Suprapubic skin (tissue), 4 donors: ENCODE data around the gene OR4K15. TPM values are rescaled to one million over a fixed set of nuclear protein-coding genes. Genes with fewer than 3 reads are reported as not detected.

Experiments
- DNase-seq, 2 donors: peaks; one replicate each; pipeline ENCODE4 v3.0.0-alpha.2; 2019; ENCODE audit warnings: low spot score in 2 of 2
- H3K27ac ChIP-seq: fragments of 200-600 bp; sonication (generic); one replicate; pipeline ENCODE4 v1.5.1; 2019
- H3K27me3 ChIP-seq: fragments of 200-600 bp; sonication (generic); one replicate; pipeline ENCODE4 v1.5.1; 2019
- H3K36me3 ChIP-seq: fragments of 200-600 bp; sonication (generic); one replicate; pipeline ENCODE4 v1.5.1; 2019
- H3K4me1 ChIP-seq: fragments of 200-600 bp; sonication (generic); one replicate; pipeline ENCODE4 v1.5.1; 2019
- H3K4me3 ChIP-seq: fragments of 200-600 bp; sonication (generic); one replicate; pipeline ENCODE4 v1.5.1; 2019; ENCODE audit warnings: mild to moderate bottlenecking
- H3K9me3 ChIP-seq: fragments of 200-600 bp; sonication (generic); one replicate; pipeline ENCODE4 v1.5.1; 2019
- CTCF ChIP-seq, 2 donors: fragments of 200-600 bp in 1 of 2; fragments of 450-650 bp in 1 of 2; sonication (generic) in 1 of 2; IDR thresholded peaks; one replicate each; pipeline ENCODE4 v1.5.1; 2016 to 2019; ENCODE audit warnings: antibody characterized with exemption in 2 of 2, mild to moderate bottlenecking in 1 of 2, moderate library complexity in 1 of 2
- EP300 ChIP-seq: sonication (generic); formaldehyde crosslinking; IDR thresholded peaks from one replicate; pipeline ENCODE4 v1.6.1; 2017; ENCODE audit warnings: antibody characterized with exemption
- POLR2A ChIP-seq, 2 donors: fragments of 450-650 bp; IDR thresholded peaks; one replicate each; pipeline ENCODE4 v1.6.1; 2017; ENCODE audit warnings: antibody characterized with exemption in 2 of 2, mild to moderate bottlenecking in 2 of 2, moderate library complexity in 2 of 2
- POLR2AphosphoS5 ChIP-seq, 3 donors: sonication (generic); formaldehyde crosslinking; IDR thresholded peaks; one replicate each; pipeline ENCODE4 v1.6.1; 2017; ENCODE audit warnings: antibody characterized with exemption in 3 of 3
- WGBS: methylation state at CpG from one replicate; pipeline ENCODE4 v1.1.5; 2018; 5-methylcytosine and 5-hydroxymethylcytosine counted together
- total RNA-seq, 4 donors: library from RNA; depleted of rRNA; stranded (reverse); fragments of >200 nt; gene quantifications; one replicate each; pipeline ENCODE4 v1.1.0, GENCODE V29; 2016

Gene OR4K15
- total RNA-seq, 4 donors from 2014 or later, result not detected

- no peak for TF ChIP-seq POLR2AphosphoS5 (IDR thresholded peaks at IDR 0.05)
- TF ChIP-seq EP300, result no peak
- no peak for TF ChIP-seq POLR2A (IDR thresholded peaks at IDR 0.05)
- no peak for TF ChIP-seq CTCF (IDR thresholded peaks at IDR 0.05)
- no peak overlapping the region for H3K27ac ChIP-seq
- 71% methylated on average over 1 of the region's 1 CpG for WGBS
These were observed 547 bp upstream of the OR4K15 start for GRCh38 chr14:19974844-19975243.

GRCh38 chr14:19993438-19993837 is 18.0 kb downstream of the OR4K15 start:
- Histone ChIP-seq H3K27ac (no peak overlapping the region), H3K9me3 (no peaks in the 10 kb centered on the region), H3K27me3 (no peaks in the 10 kb centered on the region), H3K4me1 (no peaks in the 10 kb centered on the region), H3K36me3 (no peaks in the 10 kb centered on the region), H3K4me3 (no peak overlapping the region)
- no peak for DNase-seq
- WGBS, result 75% methylated on average over 2 of the region's 2 CpGs
- no peak for TF ChIP-seq POLR2AphosphoS5 (IDR thresholded peaks at IDR 0.05)
- TF ChIP-seq CTCF (IDR thresholded peaks at IDR 0.05), result no peak
- no peak for TF ChIP-seq POLR2A (IDR thresholded peaks at IDR 0.05)
- TF ChIP-seq EP300, result no peak

More at GRCh38 chr14:19974844-19975243, 547 bp upstream of the OR4K15 start:
- DNase-seq, result no peak
- no peak overlapping the region for H3K4me3 ChIP-seq
- H3K27me3 ChIP-seq, result no peaks in the 10 kb centered on the region
- H3K36me3 ChIP-seq, result no peaks in the 10 kb centered on the region
- H3K4me1 ChIP-seq, result no peaks in the 10 kb centered on the region
- H3K9me3 ChIP-seq, result no peaks in the 10 kb centered on the region

- H3K4me3 ChIP-seq, result no peak within 1 kb of the TSS
- H3K9me3 ChIP-seq, result no peaks in the 10 kb centered on the region
- no peaks in the 10 kb centered on the region for H3K4me1 ChIP-seq
- H3K27me3 ChIP-seq, result no peaks in the 10 kb centered on the region
- no peak within 1 kb of the TSS for H3K27ac ChIP-seq
- DNase-seq, result no peak
- no peak for TF ChIP-seq CTCF (IDR thresholded peaks at IDR 0.05)
- no peak for TF ChIP-seq EP300
- no peak for TF ChIP-seq POLR2AphosphoS5 (IDR thresholded peaks at IDR 0.05)
- no peak for TF ChIP-seq POLR2A (IDR thresholded peaks at IDR 0.05)
- H3K36me3 ChIP-seq, result no peaks in the 10 kb centered on the region
These were observed 26.5 kb downstream of the OR4K15 start, which contains the start of gene OR4Q2 for GRCh38 chr14:20001863-20002262. Gene OR4Q2 (plus strand): TSS chr14:20002163.

DNA sequence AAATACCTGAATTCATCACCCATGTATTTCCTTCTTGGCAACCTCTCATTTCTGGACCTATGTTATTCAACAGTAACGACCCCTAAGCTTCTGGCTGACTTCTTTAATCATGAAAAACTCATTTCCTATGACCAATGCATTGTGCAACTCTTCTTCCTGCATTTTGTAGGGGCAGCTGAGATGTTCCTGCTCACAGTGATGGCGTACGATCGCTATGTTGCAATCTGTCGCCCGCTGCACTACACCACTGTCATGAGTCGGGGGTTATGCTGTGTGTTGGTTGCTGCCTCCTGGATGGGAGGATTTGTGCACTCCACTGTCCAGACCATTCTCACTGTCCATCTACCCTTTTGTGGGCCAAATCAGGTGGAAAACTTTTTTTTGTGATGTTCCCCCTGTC is 26.9 kb downstream of the OR4K15 start:
- Histone ChIP-seq H3K4me3 (no peak overlapping the region), H3K36me3 (no peaks in the 10 kb centered on the region), H3K9me3 (no peaks in the 10 kb centered on the region), H3K4me1 (no peaks in the 10 kb centered on the region), H3K27me3 (no peaks in the 10 kb centered on the region), H3K27ac (no peak overlapping the region)
- no peak for TF ChIP-seq POLR2AphosphoS5 (IDR thresholded peaks at IDR 0.05)
- TF ChIP-seq POLR2A (IDR thresholded peaks at IDR 0.05), result no peak
- TF ChIP-seq EP300, result no peak
- TF ChIP-seq CTCF (IDR thresholded peaks at IDR 0.05), result no peak
- 65% methylated on average over 7 of the region's 7 CpGs for WGBS
- DNase-seq, result no peak

GRCh38 chr14:20008156-20008555 is 32.8 kb downstream of the OR4K15 start:
- TF ChIP-seq CTCF (IDR thresholded peaks at IDR 0.05) (no peak), EP300 (no peak), POLR2AphosphoS5 (IDR thresholded peaks at IDR 0.05) (no peak), POLR2A (IDR thresholded peaks at IDR 0.05) (no peak)
- Histone ChIP-seq H3K36me3 (no peaks in the 10 kb centered on the region), H3K4me1 (no peaks in the 10 kb centered on the region), H3K9me3 (peaks cover 3% of the 10 kb centered on the region), H3K27me3 (no peaks in the 10 kb centered on the region), H3K4me3 (no peak overlapping the region), H3K27ac (no peak overlapping the region)
- no peak for DNase-seq
